HEK293 (cell line): Measurements from ENCODE around the gene PIM3.

Experiments
- HOXD13 ChIP-seq: sonication (generic); formaldehyde crosslinking; IDR thresholded peaks from 2 replicates; pipeline ENCODE4 v1.8.0; 2022; ENCODE audit warnings: missing genetic modification reagents, borderline replicate concordance
- KLF16 ChIP-seq: fragments of 450-650 bp; formaldehyde crosslinking; IDR thresholded peaks from 2 replicates; pipeline ENCODE4 v1.5.1; 2017; ENCODE audit warnings: missing biosample characterization, missing genetic modification characterization
- PATZ1 ChIP-seq: fragments of 450-650 bp; formaldehyde crosslinking; IDR thresholded peaks from 2 replicates; pipeline ENCODE4 v1.5.1; 2016; ENCODE audit warnings: missing biosample characterization, missing genetic modification characterization
- PBX3 ChIP-seq: sonication (generic); formaldehyde crosslinking; IDR thresholded peaks from 2 replicates; pipeline ENCODE4 v1.8.1; 2022; ENCODE audit warnings: mild to moderate bottlenecking, moderate library complexity, missing genetic modification reagents
- SCRT1 ChIP-seq: fragments of 450-650 bp; formaldehyde crosslinking; IDR thresholded peaks from 2 replicates; pipeline ENCODE4 v1.5.1; 2016; ENCODE audit warnings: missing biosample characterization, missing genetic modification characterization, borderline replicate concordance
- TCF7L2 ChIP-seq: IDR thresholded peaks from 2 replicates; pipeline ENCODE4 v1.6.1; 2011; ENCODE audit warnings: low read depth, mild to moderate bottlenecking, inconsistent platforms, low read length, moderate library complexity, borderline replicate concordance
- TSHZ1 ChIP-seq: fragments of 450-650 bp; formaldehyde crosslinking; IDR thresholded peaks from 2 replicates; pipeline ENCODE4 v1.5.1; 2016; ENCODE audit warnings: missing biosample characterization, missing genetic modification characterization, borderline replicate concordance
- YY2 ChIP-seq: fragments of 450-650 bp; formaldehyde crosslinking; IDR thresholded peaks from 2 replicates; pipeline ENCODE4 v1.5.1; 2016; ENCODE audit warnings: missing biosample characterization, missing genetic modification characterization
- ZBTB49 ChIP-seq: fragments of 450-650 bp; formaldehyde crosslinking; IDR thresholded peaks from 2 replicates; pipeline ENCODE4 v1.5.1; 2016; ENCODE audit warnings: missing biosample characterization, missing genetic modification characterization, low read depth
- ZBTB7A ChIP-seq: fragments of 450-650 bp; formaldehyde crosslinking; IDR thresholded peaks from 2 replicates; pipeline ENCODE4 v1.5.1; 2016; ENCODE audit warnings: low read depth, missing biosample characterization, missing genetic modification characterization
- ZEB2 ChIP-seq: fragments of 450-650 bp; formaldehyde crosslinking; IDR thresholded peaks from 2 replicates; pipeline ENCODE4 v1.5.1; 2016; ENCODE audit warnings: missing biosample characterization, missing genetic modification characterization
- ZIC2 ChIP-seq: fragments of 450-650 bp; formaldehyde crosslinking; IDR thresholded peaks from 2 replicates; pipeline ENCODE4 v1.5.1; 2016; ENCODE audit warnings: missing biosample characterization, missing genetic modification characterization
- ZNF114 ChIP-seq: fragments of 450-650 bp; formaldehyde crosslinking; IDR thresholded peaks from 2 replicates; pipeline ENCODE4 v1.5.0; 2017; ENCODE audit warnings: missing biosample characterization, missing genetic modification characterization
- ZNF214 ChIP-seq: fragments of 450-650 bp; formaldehyde crosslinking; IDR thresholded peaks from 2 replicates; pipeline ENCODE4 v1.5.1; 2017; ENCODE audit warnings: missing biosample characterization, mild to moderate bottlenecking, missing genetic modification characterization, borderline replicate concordance
- ZNF223 ChIP-seq: fragments of 450-650 bp; formaldehyde crosslinking; IDR thresholded peaks from 2 replicates; pipeline ENCODE4 v1.5.1; 2016; ENCODE audit warnings: missing biosample characterization, missing genetic modification characterization
- ZNF248 ChIP-seq: fragments of 450-650 bp; formaldehyde crosslinking; IDR thresholded peaks from 2 replicates; pipeline ENCODE4 v1.5.1; 2017; ENCODE audit warnings: missing biosample characterization, missing genetic modification characterization
- ZNF311 ChIP-seq: fragments of 450-650 bp; formaldehyde crosslinking; IDR thresholded peaks from 2 replicates; pipeline ENCODE4 v1.5.1; 2017; ENCODE audit warnings: missing biosample characterization, missing genetic modification characterization, borderline replicate concordance
- ZNF335 ChIP-seq: fragments of 450-650 bp; formaldehyde crosslinking; conservative IDR thresholded peaks from 2 replicates; pipeline ENCODE4 v1.5.1; 2016; ENCODE audit warnings: missing biosample characterization, missing genetic modification characterization
- ZNF366 ChIP-seq: fragments of 450-650 bp; formaldehyde crosslinking; conservative IDR thresholded peaks from 2 replicates; pipeline ENCODE4 v1.5.1; 2016; ENCODE audit warnings: missing biosample characterization, missing genetic modification characterization
- ZNF521 ChIP-seq: fragments of 450-650 bp; formaldehyde crosslinking; IDR thresholded peaks from 2 replicates; pipeline ENCODE4 v1.5.1; 2017; ENCODE audit warnings: missing biosample characterization, mild to moderate bottlenecking, missing genetic modification characterization
- ZNF558 ChIP-seq: fragments of 450-650 bp; formaldehyde crosslinking; IDR thresholded peaks from 2 replicates; pipeline ENCODE4 v1.5.1; 2016; ENCODE audit warnings: missing biosample characterization, missing genetic modification characterization
- ZNF560 ChIP-seq: fragments of 450-650 bp; formaldehyde crosslinking; IDR thresholded peaks from 2 replicates; pipeline ENCODE4 v1.5.1; 2017; ENCODE audit warnings: missing biosample characterization, missing genetic modification characterization, borderline replicate concordance
- ZNF580 ChIP-seq: fragments of 450-650 bp; formaldehyde crosslinking; IDR thresholded peaks from 2 replicates; pipeline ENCODE4 v1.5.1; 2016; ENCODE audit warnings: missing biosample characterization, missing genetic modification characterization
- ZNF624 ChIP-seq: fragments of 450-650 bp; formaldehyde crosslinking; IDR thresholded peaks from 2 replicates; pipeline ENCODE4 v1.5.1; 2017; ENCODE audit warnings: missing biosample characterization, missing genetic modification characterization
- ZNF639 ChIP-seq: fragments of 450-650 bp; formaldehyde crosslinking; IDR thresholded peaks from 2 replicates; pipeline ENCODE4 v1.5.1; 2016; ENCODE audit warnings: missing biosample characterization, missing genetic modification characterization
- ZNF654 ChIP-seq: fragments of 450-650 bp; formaldehyde crosslinking; IDR thresholded peaks from 2 replicates; pipeline ENCODE4 v1.5.1; 2016; ENCODE audit warnings: low read depth, missing biosample characterization, missing genetic modification characterization
- ZNF704 ChIP-seq: fragments of 450-650 bp; formaldehyde crosslinking; IDR thresholded peaks from 2 replicates; pipeline ENCODE4 v1.5.1; 2016; ENCODE audit warnings: missing biosample characterization, missing genetic modification characterization

PIM3 gene

GRCh38 chr22:49917974-49918910 is 42.3 kb upstream of the PIM3 start, which contains the start of the genes ALG12 and CRELD2 (continued):
- TF ChIP-seq ZNF704 (tag by site-specific recombination): no peak
- TF ChIP-seq ZNF560 (tag by site-specific recombination): no peak
- no peak for TF ChIP-seq ZNF223
- TF ChIP-seq KLF16 (tag by site-specific recombination): peak; percentile 73
- TF ChIP-seq TSHZ1 (tag by site-specific recombination): no peak
- TF ChIP-seq ZEB2 (tag by site-specific recombination): peak; percentile 75
- no peak for TF ChIP-seq ZIC2
- TF ChIP-seq ZNF624: no peak
- no peak for TF ChIP-seq ZNF639 (tag by site-specific recombination)
- TF ChIP-seq PBX3 (CRISPR knock-in tag): no peak
- peak; percentile 83 for TF ChIP-seq ZNF335 (tag by site-specific recombination)
- no peak for TF ChIP-seq HOXD13
- no peak for TF ChIP-seq ZNF558 (tag by site-specific recombination)
- TF ChIP-seq ZNF311 (tag by site-specific recombination): no peak
- no peak for TF ChIP-seq SCRT1 (tag by site-specific recombination)
- TF ChIP-seq ZNF248 (tag by site-specific recombination): no peak
- TF ChIP-seq YY2 (tag by site-specific recombination): peak; percentile 68
- no peak for TF ChIP-seq ZNF114 (tag by site-specific recombination)
- TF ChIP-seq ZNF580: no peak
- TF ChIP-seq ZNF654 (tag by site-specific recombination): no peak
- peak; percentile 47; the same call in 1 of the 2 replicates for TF ChIP-seq PATZ1
- no peak for TF ChIP-seq ZNF521 (tag by site-specific recombination)
- peak; percentile 96 for TF ChIP-seq ZBTB7A (tag by site-specific recombination)
- TF ChIP-seq TCF7L2: no peak
- TF ChIP-seq ZNF366: no peak
- TF ChIP-seq ZNF214 (tag by site-specific recombination): no peak
- no peak for TF ChIP-seq ZBTB49
